ENCODE data around the gene TJP1. TPM values are rescaled to one million over a fixed set of nuclear protein-coding genes. Genes with fewer than 3 reads are reported as not detected.
"Not testable (repeated sequence)": the region's sequence is repeated elsewhere in the genome, so short reads cannot be mapped to it uniquely, and the experiment has no call there.

TJP1 gene
- total RNA-seq, 1 experiment from 2014 or later: 49.1 TPM

GRCh38 chr15:29708519-29708918 is 113.7 kb downstream of the TJP1 start:
- no peak overlapping the region for H3K4me3 ChIP-seq
- H3K9me3 ChIP-seq: no peaks in the 10 kb centered on the region
- peaks cover 72% of the 10 kb centered on the region for H3K36me3 ChIP-seq
- DNase-seq: no peak
- no peaks in the 10 kb centered on the region for H3K27me3 ChIP-seq

GRCh38 chr15:29704950-29705597 is 117.2 kb downstream of the TJP1 start:
- Histone ChIP-seq H3K9me3 (no peaks in the 10 kb centered on the region), H3K36me3 (peaks cover 75% of the 10 kb centered on the region), H3K4me3 (no peak overlapping the region), H3K27me3 (no peaks in the 10 kb centered on the region)
- DNase-seq: no peak

- DNase-seq: no peak
- Histone ChIP-seq H3K4me3 (no peak overlapping the region), H3K27me3 (no peaks in the 10 kb centered on the region), H3K9me3 (no peaks in the 10 kb centered on the region), H3K36me3 (peaks cover 68% of the 10 kb centered on the region)
These were observed 121.1 kb downstream of the TJP1 start for GRCh38 chr15:29701151-29701550.

- no peak for DNase-seq
- Histone ChIP-seq H3K36me3 (peaks cover 59% of the 10 kb centered on the region), H3K9me3 (no peaks in the 10 kb centered on the region), H3K4me3 (no peak overlapping the region), H3K27me3 (no peaks in the 10 kb centered on the region)
These were observed 122.0 kb downstream of the TJP1 start for GRCh38 chr15:29700296-29700695.

- Histone ChIP-seq H3K9me3 (no peaks in the 10 kb centered on the region), H3K36me3 (peaks cover 54% of the 10 kb centered on the region), H3K27me3 (no peaks in the 10 kb centered on the region)
These were observed 122.5 kb downstream of the TJP1 start for GRCh38 chr15:29699791-29700190.

GRCh38 chr15:29698030-29698701 is 124.1 kb downstream of the TJP1 start:
- no peak overlapping the region for H3K4me3 ChIP-seq
- H3K36me3 ChIP-seq: peaks cover 44% of the 10 kb centered on the region
- no peak for DNase-seq
- H3K27me3 ChIP-seq: no peaks in the 10 kb centered on the region
- no peaks in the 10 kb centered on the region for H3K9me3 ChIP-seq

More at GRCh38 chr15:29699791-29700190, 122.5 kb downstream of the TJP1 start:
- no peak for DNase-seq
- H3K4me3 ChIP-seq: no peak overlapping the region

GRCh38 chr15:29696950-29697738 is 125.1 kb downstream of the TJP1 start:
- no peaks in the 10 kb centered on the region for H3K9me3 ChIP-seq
- DNase-seq: no peak
- peaks cover 37% of the 10 kb centered on the region for H3K36me3 ChIP-seq
- H3K4me3 ChIP-seq: no peak overlapping the region
- no peaks in the 10 kb centered on the region for H3K27me3 ChIP-seq

GRCh38 chr15:29696506-29696905 is 125.8 kb downstream of the TJP1 start:
- H3K9me3 ChIP-seq, H3K4me3 ChIP-seq, H3K27me3 ChIP-seq, DNase-seq: not testable (repeated sequence)
- peaks cover 34% of the 10 kb centered on the region for H3K36me3 ChIP-seq

- Histone ChIP-seq H3K27me3 (no peaks in the 10 kb centered on the region), H3K36me3 (peaks cover 29% of the 10 kb centered on the region), H3K4me3 (no peak overlapping the region), H3K9me3 (no peaks in the 10 kb centered on the region)
- DNase-seq: no peak
These were observed 126.6 kb downstream of the TJP1 start for GRCh38 chr15:29695489-29696167.

- Histone ChIP-seq H3K27me3 (no peaks in the 10 kb centered on the region), H3K36me3 (peaks cover 14% of the 10 kb centered on the region), H3K9me3 (no peaks in the 10 kb centered on the region), H3K4me3 (no peak overlapping the region)
- DNase-seq: no peak
These were observed 129.0 kb downstream of the TJP1 start for GRCh38 chr15:29693225-29693624.

- no peak for DNase-seq
- H3K27me3 ChIP-seq: no peaks in the 10 kb centered on the region
- peaks cover 7% of the 10 kb centered on the region for H3K36me3 ChIP-seq
- no peak overlapping the region for H3K4me3 ChIP-seq
- no peaks in the 10 kb centered on the region for H3K9me3 ChIP-seq
These were observed 129.7 kb downstream of the TJP1 start for GRCh38 chr15:29692527-29692926.

GRCh38 chr15:29690765-29691475 is 131.3 kb downstream of the TJP1 start:
- no peak overlapping the region for H3K4me3 ChIP-seq
- H3K9me3 ChIP-seq: no peaks in the 10 kb centered on the region
- DNase-seq: no peak
- no peaks in the 10 kb centered on the region for H3K27me3 ChIP-seq
- H3K36me3 ChIP-seq: peaks cover 2% of the 10 kb centered on the region; the same call in 1 of the 2 replicates

- H3K27me3 ChIP-seq: no peaks in the 10 kb centered on the region
- no peaks in the 10 kb centered on the region for H3K36me3 ChIP-seq
- no peak for DNase-seq
- H3K9me3 ChIP-seq: no peaks in the 10 kb centered on the region
- H3K4me3 ChIP-seq: no peak overlapping the region
These were observed 132.8 kb downstream of the TJP1 start for GRCh38 chr15:29689287-29689986.

- DNase-seq: no peak
- no peaks in the 10 kb centered on the region for H3K27me3 ChIP-seq
- no peaks in the 10 kb centered on the region for H3K9me3 ChIP-seq
- no peaks in the 10 kb centered on the region for H3K36me3 ChIP-seq
- H3K4me3 ChIP-seq: no peak overlapping the region
These were observed 133.6 kb downstream of the TJP1 start for GRCh38 chr15:29688506-29689286.

GRCh38 chr15:29687939-29688505 is 134.2 kb downstream of the TJP1 start:
- H3K9me3 ChIP-seq: no peaks in the 10 kb centered on the region
- no peaks in the 10 kb centered on the region for H3K36me3 ChIP-seq

More at GRCh38 chr15:29687939-29688505, 134.2 kb downstream of the TJP1 start:
- Histone ChIP-seq H3K4me3 (no peak overlapping the region), H3K27me3 (no peaks in the 10 kb centered on the region)
- DNase-seq: no peak
